ENCODE data around the gene H6PD.

Gene H6PD

DNA sequence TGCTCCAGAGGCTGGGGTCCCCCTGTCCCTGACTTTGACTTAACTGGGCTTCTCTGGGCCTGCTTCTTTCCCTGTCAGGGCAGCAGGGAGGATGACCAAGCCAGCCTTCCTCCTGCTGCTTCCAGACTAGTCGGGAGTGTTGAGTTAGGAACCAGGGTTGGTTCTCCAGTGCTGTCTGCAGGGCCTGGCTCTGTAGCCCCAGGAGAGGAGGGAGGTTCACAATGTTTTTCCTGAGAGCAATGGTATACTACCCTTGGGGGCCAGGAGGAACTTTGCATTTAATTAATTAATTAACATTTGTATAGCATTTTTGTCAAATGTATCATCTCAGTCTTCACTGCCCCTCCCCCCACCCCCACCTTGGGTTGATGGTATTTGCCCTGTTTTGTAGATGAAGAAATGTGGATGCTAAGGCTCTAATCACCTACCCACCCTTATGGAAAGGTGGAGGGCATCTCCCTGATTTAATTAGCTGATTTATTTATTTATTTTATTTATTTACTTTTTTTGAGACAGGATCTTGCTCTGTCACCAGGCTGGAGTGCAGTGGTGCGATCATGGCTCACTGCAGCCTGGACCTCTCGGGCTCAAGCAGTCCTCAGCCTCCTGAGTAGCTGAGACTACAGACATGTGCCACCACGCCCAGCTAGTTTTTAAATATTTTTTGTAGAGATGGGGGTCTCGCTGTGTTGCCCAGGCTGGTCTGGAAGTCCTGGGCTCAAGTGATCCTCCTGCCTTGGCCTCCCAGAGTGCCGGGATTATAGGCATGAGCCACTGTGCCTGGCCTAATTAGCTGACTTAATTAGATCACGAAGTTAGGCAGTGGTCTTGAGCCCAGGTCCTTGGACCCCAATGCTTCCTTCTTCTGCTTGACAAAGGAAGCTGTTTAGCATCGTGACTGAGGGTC is 6.6 kb downstream of the H6PD start:
- DNase-seq (ENCODE audit: low spot score): no peak

DNA sequence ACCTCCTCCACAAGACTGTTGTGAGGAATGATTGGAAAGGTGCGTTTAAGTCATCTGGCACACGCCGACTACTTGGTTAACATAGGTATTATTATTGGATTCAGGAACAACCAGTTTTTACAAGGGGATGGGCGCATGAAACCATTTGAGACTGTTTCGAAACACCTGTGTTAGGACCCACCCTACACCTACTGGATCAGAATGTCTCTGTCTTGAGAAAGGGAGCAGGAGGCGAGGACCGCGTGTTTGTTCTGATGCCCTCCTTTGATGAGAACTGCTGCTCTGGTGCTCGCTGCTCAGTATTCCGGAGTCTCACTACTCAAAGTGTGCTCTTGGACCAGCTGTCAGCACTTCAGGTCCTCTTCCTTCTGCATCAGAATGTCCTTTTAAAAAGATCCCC is 7.3 kb downstream of the H6PD start:
- no peak for DNase-seq (ENCODE audit: low spot score)

DNA sequence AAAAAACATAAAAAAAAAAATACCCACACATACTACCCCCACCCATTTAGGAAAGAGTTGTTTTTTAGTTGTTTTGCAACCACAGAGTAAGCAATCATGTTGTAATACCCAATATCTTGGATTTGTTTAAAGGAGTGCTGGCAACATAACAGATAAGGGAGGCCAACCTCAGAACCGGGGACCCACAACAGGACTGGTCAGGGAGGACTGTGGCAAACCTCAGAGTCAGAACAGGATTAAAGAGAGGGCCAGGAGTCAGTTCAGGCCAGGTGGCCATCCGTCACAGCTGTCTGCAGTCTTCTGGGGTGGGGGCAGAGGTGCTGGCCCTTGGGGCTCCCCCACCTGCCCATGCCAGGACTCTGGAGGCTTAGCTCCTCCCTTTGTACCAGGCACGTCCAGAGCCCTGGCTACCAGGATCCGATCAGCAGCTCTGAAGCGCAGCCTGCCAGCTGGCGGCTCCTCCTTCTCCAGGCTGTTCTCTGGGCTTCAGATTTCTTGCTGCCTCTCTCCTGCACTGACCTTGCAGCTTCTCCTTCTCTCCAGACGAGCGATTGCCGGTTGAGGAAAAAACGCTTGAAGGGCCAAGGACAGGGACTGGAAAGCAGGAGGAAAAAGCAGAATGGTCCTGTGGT is 7.9 kb downstream of the H6PD start:
- DNase-seq (ENCODE audit: low spot score): peak; percentile 74

DNA sequence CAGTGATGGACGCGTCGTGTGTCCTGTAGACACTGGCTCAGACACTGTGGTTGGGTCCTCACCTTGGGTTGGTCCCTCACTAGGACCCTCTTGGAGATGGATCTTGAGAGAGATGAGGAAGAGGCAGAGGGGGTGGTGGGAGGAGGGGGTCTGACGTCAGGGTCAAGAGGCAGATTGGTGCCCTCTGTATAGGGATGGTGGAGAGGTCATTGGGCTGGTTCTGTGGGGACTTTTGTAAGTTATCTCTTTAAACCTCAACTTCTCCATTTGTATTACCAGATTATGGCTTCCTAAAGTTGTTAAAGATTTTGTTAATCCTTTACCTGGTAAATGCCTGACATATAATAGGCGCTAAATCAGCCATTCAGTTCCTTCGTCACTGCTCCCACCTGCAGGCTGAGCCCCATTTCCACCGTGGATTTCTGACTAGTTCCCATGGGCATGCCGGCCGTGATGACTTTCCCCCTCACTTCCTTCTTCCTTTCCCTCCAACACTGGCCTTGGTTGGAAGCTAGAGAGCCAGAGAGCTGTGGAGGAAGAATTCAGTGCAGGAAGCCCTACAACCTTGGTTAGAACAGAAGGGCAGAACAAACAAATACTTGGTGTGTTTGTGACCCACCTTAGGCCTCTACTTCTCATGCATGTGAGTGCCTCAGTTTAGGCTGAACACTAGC is 8.6 kb downstream of the H6PD start:
- no peak for DNase-seq (ENCODE audit: low spot score)

DNA sequence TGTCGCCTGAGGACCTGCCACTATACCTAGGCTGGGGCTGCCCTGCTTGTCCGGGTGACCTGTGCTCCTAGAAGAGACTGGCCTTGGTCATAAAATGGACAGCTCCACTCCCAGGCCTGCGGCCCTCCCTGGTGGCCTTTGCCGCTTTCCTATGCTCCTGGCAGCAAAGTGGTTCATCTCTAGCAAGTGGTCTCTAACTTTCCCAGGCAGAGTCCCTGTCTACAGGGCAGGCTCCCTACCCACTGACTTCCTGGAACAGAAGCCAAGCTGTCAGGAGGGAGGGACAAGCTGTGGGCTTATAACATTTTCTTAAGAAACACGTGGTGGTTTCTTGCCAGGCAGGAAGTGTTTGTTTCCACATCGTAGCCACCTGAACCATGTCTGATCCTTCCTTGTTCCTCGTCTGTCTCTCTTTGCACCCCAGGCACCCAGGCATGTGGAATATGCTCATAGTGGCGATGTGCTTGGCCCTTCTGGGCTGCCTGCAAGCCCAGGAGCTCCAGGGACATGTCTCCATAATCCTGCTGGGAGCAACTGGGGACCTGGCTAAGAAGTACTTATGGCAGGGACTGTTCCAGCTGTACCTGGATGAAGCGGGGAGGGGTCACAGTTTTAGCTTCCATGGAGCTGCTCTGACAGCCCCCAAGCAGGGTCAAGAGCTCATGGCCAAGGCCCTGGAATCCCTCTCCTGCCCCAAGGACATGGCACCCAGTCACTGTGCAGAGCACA is 10.1 kb downstream of the H6PD start:
- DNase-seq (ENCODE audit: low spot score): no peak

DNA sequence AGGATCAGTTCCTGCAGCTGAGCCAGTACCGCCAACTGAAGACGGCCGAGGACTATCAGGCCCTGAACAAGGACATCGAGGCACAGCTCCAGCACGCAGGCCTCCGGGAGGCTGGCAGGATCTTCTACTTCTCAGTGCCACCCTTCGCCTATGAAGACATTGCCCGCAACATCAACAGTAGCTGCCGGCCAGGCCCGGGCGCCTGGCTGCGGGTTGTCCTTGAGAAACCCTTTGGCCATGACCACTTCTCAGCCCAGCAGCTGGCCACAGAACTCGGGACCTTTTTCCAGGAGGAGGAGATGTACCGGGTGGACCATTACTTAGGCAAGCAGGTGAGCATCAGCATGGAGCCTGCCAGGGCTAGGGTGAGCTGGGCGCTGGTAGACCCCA is 10.7 kb downstream of the H6PD start:
- DNase-seq (ENCODE audit: low spot score): no peak

DNA sequence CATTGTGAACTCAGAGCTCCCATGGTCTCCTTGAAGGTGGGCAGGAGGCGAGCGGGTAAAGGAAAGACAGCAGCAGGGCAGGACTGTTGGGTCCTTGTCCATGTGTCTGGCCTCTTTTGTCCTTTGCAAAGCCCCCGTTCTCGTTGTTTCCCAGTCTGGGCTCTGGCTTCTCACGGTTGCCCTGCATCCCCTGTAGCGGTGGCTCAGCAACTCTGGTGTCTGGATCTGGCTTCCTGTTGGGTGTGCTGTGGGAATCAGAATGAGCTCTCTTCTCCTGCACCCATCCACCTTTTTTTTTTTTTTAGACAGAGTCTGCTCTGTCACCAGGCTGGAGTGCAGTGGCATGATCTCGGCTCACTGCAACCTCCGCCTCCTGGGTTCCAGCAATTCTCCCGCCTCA is 11.1 kb downstream of the H6PD start:
- no peak for DNase-seq (ENCODE audit: low spot score)

GRCh38 chr1:9246215-9246614 is 11.6 kb downstream of the H6PD start:
- no peak for DNase-seq (ENCODE audit: low spot score)

DNA sequence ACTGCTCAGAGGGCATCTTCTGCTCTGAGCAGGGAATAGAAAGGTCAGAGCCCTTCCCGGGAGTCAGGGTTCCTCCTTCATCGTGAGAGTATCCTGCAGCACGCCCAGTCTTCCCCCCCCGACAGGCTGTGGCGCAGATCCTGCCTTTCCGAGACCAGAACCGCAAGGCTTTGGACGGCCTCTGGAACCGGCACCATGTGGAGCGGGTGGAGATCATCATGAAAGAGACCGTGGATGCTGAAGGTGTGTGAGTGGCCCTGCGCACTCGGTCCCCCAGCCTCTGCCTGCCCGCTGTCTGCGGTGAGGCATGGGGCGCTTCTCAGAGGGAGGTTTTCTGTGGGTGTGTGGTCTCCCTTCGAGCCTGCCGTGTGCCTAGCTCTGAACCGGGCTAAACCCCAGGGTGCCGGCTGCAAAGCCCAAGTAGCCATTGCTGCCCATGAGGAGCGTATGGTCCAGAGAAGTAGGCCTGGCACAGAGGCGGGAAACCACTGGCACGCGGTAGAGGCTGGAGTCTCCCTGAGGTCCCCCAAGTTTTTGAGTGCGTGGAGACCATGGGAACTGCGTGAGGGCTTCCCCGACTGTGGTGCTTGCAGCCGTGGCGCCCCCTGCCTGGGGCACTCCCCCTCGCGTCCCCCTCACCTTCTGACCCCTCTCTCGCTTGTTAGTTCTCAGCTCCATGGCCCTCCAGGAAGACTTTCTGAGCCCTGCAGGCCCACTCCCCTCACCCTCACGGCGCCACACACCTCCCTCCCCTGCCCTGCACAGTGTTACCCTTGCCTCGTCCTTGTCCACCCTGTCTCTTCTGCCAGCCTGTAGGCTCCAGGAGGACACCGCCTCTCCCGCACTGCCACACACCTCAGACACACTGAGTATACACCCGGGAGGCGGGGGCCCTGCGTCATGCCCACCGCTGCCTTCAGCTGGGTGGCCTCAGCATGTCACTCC is 12.5 kb downstream of the H6PD start:
- no peak for DNase-seq (ENCODE audit: low spot score)

DNA sequence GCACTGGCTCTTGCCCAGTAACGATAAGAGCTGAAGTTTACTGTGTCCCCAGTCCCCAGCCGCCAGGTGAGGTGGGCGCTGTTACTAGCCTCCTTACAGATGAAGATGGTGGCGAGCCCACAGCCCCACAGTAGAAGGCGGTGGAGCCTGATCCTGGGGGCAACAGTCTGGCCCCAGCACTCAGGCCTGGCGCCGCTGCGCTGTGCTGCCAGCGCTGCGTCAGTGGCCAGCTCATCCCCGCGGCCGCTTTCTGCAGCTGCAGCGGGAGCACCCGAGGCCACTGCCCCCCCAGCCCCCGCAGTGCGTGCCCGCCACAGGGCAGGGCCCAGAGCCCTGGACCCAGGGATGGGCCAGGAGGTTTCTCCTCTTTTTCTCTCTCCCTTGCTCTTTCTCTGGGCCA is 13.3 kb downstream of the H6PD start:
- DNase-seq (ENCODE audit: low spot score): peak; percentile 68

DNA sequence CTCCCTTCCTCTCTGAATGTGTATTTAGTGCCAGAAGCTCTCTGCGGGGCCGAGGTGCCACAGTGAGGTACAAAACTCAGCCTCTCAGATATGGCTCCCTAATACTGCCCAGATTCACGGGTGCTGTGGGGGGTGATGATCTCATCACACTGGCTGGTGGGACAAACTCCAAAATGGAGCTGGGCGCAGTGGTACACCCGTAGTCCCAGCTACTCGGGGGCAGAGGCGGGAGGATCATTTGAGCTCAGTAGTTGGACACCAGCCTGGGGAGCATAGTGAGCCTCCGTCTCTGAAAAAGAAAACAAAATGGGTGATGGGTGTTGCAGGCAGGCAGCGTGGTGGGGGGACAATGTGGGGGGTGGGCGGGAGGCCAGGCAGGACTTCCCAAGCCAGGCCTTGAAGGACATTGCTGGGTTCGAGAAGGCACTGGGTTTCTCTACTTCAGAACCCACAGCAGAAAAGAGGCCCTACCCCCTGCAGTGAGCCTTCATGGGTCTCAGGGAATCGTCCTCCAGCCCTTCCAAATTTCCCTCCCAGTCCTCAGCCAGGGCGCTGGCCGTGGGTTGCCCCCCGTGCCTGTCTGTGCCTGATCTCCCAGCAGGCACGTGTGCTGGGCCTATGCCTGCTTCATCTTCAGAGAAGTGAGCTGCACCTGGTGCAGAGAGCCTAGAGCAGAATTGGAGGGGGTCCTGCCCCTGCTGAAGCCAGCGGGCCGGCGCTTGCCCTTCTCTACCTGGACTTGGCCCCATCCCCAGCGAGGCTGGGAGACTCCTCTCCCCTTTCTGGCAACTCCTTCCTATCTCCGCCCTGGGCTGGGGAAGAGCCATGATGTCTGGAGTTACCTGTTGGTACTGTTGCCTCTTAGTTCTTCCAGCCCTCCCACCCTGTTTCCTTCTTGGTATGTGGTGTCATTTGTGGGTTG is 14.0 kb downstream of the H6PD start:
- DNase-seq (ENCODE audit: low spot score): no peak

- DNase-seq (ENCODE audit: low spot score): no peak
These were observed 14.6 kb downstream of the H6PD start for GRCh38 chr1:9249263-9249533.

DNA sequence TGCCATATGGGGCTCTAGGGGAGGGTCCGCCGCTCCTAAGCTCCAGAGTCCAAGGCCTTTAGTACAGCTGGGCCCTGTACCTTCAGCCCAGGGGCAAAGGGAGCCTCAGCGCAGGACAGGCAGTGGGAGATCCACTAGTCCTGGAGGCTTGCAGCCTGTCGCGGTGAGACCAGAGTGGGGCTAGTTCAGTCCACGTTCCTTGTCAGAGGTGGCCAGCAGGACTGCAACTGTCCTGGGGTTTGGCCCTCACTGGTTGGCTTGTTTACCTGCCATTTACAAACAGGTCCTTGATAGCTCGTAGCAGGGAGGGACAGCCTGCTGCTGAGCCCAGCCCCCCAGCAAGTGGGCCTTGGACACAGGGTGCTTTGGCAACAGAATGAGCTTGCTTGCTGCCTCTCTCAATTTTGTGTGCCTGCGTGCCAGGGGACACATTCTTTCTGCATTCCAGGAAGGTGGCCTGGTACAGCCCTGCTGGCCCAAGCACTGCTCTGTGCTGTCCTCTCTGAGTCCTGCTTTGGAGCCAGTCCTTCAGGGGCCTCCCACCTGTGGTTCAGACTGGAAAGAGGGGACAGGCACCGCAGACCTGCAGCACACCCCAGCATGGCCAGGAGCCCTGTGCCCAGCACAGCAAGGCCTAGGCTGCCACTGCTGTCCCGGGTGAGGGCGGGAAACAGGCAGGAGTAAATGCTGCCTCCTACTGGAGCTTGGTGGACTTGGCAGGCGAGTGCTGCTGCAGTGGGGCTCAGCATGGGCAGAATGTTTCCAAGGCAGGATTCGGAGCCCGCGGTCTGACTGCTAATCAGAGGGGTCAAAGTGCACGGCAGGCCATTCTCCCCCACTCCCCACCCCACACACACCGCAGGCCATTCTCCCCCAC is 15.2 kb downstream of the H6PD start:
- DNase-seq (ENCODE audit: low spot score): no peak

GRCh38 chr1:9250411-9251381 is 16.1 kb downstream of the H6PD start:
- no peak for DNase-seq (ENCODE audit: low spot score)

DNA sequence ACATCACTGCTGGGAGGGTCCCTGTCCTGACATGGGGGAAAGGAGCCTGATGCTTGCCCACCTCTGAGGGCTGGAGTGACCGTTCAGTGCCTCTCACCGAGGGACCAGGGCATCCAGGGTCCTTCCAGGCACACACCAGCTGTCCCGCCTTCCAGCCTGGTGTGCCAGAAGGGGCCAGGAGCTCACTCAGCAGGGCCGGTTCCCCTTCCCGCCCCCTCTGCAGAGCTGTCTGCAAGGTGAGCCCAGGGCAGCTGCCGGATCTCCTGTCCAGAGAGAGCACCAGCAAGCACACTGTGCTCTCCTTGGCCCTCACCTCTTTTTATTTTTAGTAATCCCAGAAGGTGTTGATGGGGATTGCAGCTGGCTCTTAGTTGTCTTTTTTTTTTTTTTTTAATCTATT is 16.9 kb downstream of the H6PD start:
- DNase-seq (ENCODE audit: low spot score): no peak

GRCh38 chr1:9253004-9253403 is 18.4 kb downstream of the H6PD start:
- no peak for DNase-seq (ENCODE audit: low spot score)

- DNase-seq (ENCODE audit: low spot score): no peak
These were observed 19.0 kb downstream of the H6PD start for GRCh38 chr1:9253453-9254105.

DNA sequence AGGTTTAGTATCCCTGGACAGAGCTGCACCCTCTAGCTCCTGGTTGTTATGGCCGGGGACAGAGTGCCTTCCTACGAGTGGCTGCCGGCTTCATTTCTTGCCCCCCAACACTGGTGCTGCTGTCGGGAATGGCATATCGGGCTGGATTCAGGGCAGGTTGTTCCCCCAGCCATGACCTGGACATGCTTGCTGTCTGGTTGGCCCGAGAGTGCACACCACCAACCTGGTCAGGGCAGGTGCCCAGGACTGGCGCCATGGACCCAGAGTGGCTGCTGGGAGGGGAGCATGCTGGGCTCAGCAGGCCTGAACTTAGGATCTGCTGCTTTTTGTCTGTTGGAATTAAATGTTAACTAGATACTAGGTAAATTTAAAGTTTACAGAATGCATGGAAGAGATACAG is 21.8 kb downstream of the H6PD start:
- DNase-seq (ENCODE audit: low spot score): no peak
